Measurements from ENCODE around the gene PRPF6. TPM values are rescaled to one million over a fixed set of nuclear protein-coding genes. Genes with fewer than 3 reads are reported as not detected.
A peak's percentile ranks its signal among the peaks of the same experiment; 100 is the strongest.

PRPF6 gene
- total RNA-seq, 2 experiments from 2014 or later, result 50.6 to 51.3 TPM

GRCh38 chr20:64067733-64068307 lies 86.9 kb downstream of the PRPF6 start:
- no peak for DNase-seq
- intact Hi-C loops (cut with DNase I, micrococcal nuclease), result loop anchor here in 1 of 2 experiments (10.0 kb wide), 1 partner anchor 413 kb away; the partner anchor contains the start of genes RTEL1 and STMN3
- peaks cover 5% of the 10 kb centered on the region for H3K36me3 Mint-ChIP-seq (ENCODE audit: low read depth)
- Histone ChIP-seq H3K27ac (ENCODE audit: low read depth in 1 of 2, low read length in 2 of 2) (no peak overlapping the region), H3K4me3 (ENCODE audit: low read length) (no peak overlapping the region), H3K27me3 (ENCODE audit: control insufficient read depth in 1 of 2, insufficient read depth in 2 of 2, low read length in 2 of 2) (no peaks in the 10 kb centered on the region), H3K9me3 (ENCODE audit: control insufficient read depth in 1 of 2, insufficient read depth in 1 of 2, low read length in 2 of 2) (no peaks in the 10 kb centered on the region), H3K4me1 (ENCODE audit: insufficient read depth, low read length) (peaks cover 73% of the 10 kb centered on the region), H3K36me3 (ENCODE audit: insufficient read depth, low read length) (peaks cover 12% of the 10 kb centered on the region)
- ChIA-PET CTCF (no interaction called here), POLR2A (interaction anchor here (1.8 kb wide), 1 partner anchor 16 kb away, joined by 6 read pairs; the partner anchor contains the start of gene LKAAEAR1)
- no peak overlapping the region for H3K4me3 Mint-ChIP-seq
- no peaks in the 10 kb centered on the region for H3K9me3 Mint-ChIP-seq
- no peak for ATAC-seq (ENCODE audit: poor library complexity)
- peaks cover 40% of the 10 kb centered on the region for H3K4me1 Mint-ChIP-seq (ENCODE audit: low read depth)
- TF ChIP-seq CTCF (IDR thresholded peaks at IDR 0.05), result no peak
- H3K27ac Mint-ChIP-seq, result peak overlapping the region; percentile 69
- H3K27me3 Mint-ChIP-seq, result no peaks in the 10 kb centered on the region

GRCh38 chr20:64068386-64069208 lies 87.7 kb downstream of the PRPF6 start:
- ATAC-seq (ENCODE audit: poor library complexity), result no peak
- intact Hi-C loops (cut with DNase I, micrococcal nuclease), result loop anchor here in 1 of 2 experiments (10.0 kb wide), 1 partner anchor 414 kb away; the partner anchor contains the start of genes RTEL1 and STMN3
- Mint-ChIP-seq H3K4me3 (no peak overlapping the region), H3K36me3 (ENCODE audit: low read depth) (peaks cover 10% of the 10 kb centered on the region), H3K27me3 (no peaks in the 10 kb centered on the region), H3K27ac (no peak overlapping the region), H3K9me3 (no peaks in the 10 kb centered on the region), H3K4me1 (ENCODE audit: low read depth) (peaks cover 39% of the 10 kb centered on the region)
- DNase-seq, result no peak
- no peak overlapping the region for H3K4me3 ChIP-seq (ENCODE audit: low read length)
- CTCF ChIA-PET, result interaction anchor here (1.7 kb wide), 1 partner anchor 30 kb away, joined by 10 read pairs; no protein-coding TSS in a partner anchor
- no peak for TF ChIP-seq CTCF (IDR thresholded peaks at IDR 0.05)
- no peaks in the 10 kb centered on the region for H3K9me3 ChIP-seq (ENCODE audit: control insufficient read depth in 1 of 2, insufficient read depth in 1 of 2, low read length in 2 of 2)
- H3K27ac ChIP-seq (ENCODE audit: low read depth in 1 of 2, low read length in 2 of 2), result no peak overlapping the region
- peaks cover 20% of the 10 kb centered on the region for H3K36me3 ChIP-seq (ENCODE audit: insufficient read depth, low read length)
- H3K4me1 ChIP-seq (ENCODE audit: insufficient read depth, low read length), result peaks cover 72% of the 10 kb centered on the region
- POLR2A ChIA-PET, result interaction anchor here (1.7 to 1.8 kb wide), 2 partner anchors 9 to 15 kb away, joined by 6 to 7 read pairs; partner anchors contain the start of gene LKAAEAR1
- H3K27me3 ChIP-seq (ENCODE audit: control insufficient read depth in 1 of 2, insufficient read depth in 2 of 2, low read length in 2 of 2), result no peaks in the 10 kb centered on the region

- peaks cover 66% of the 10 kb centered on the region for H3K4me1 ChIP-seq (ENCODE audit: insufficient read depth, low read length)
- no peaks in the 10 kb centered on the region for H3K27me3 ChIP-seq (ENCODE audit: control insufficient read depth in 1 of 2, insufficient read depth in 2 of 2, low read length in 2 of 2)
- Mint-ChIP-seq H3K27ac (no peak overlapping the region), H3K27me3 (no peaks in the 10 kb centered on the region), H3K4me1 (ENCODE audit: low read depth) (peaks cover 33% of the 10 kb centered on the region), H3K4me3 (no peak overlapping the region), H3K36me3 (ENCODE audit: low read depth) (peaks cover 14% of the 10 kb centered on the region), H3K9me3 (no peaks in the 10 kb centered on the region)
- CTCF ChIA-PET, result interaction anchor here (0.8 to 1.7 kb wide), 3 partner anchors 9 to 31 kb away, joined by 4 to 10 read pairs (median 5); no protein-coding TSS in a partner anchor
- no peak for ATAC-seq (ENCODE audit: poor library complexity)
- H3K4me3 ChIP-seq (ENCODE audit: low read length), result no peak overlapping the region
- no peak for TF ChIP-seq CTCF (IDR thresholded peaks at IDR 0.05)
- POLR2A ChIA-PET, result interaction anchor here (1.0 to 1.8 kb wide), 5 partner anchors 8 to 30 kb away, joined by 3 to 7 read pairs (median 5); partner anchors contain the start of genes LKAAEAR1, OPRL1 and RGS19
- no peaks in the 10 kb centered on the region for H3K9me3 ChIP-seq (ENCODE audit: control insufficient read depth in 1 of 2, insufficient read depth in 1 of 2, low read length in 2 of 2)
- intact Hi-C loops (cut with DNase I, micrococcal nuclease), result loop anchor here in 1 of 2 experiments (10.0 kb wide), 1 partner anchor 414 kb away; the partner anchor contains the start of genes RTEL1 and STMN3
- DNase-seq, result no peak
- H3K36me3 ChIP-seq (ENCODE audit: insufficient read depth, low read length), result peaks cover 26% of the 10 kb centered on the region
- no peak overlapping the region for H3K27ac ChIP-seq (ENCODE audit: low read depth in 1 of 2, low read length in 2 of 2)
Measured at GRCh38 chr20:64069209-64069613, 88.3 kb downstream of the PRPF6 start.
